Natural killer cell (primary cell): ENCODE results near the gene OR7A5. TPM values are rescaled to one million over a fixed set of nuclear protein-coding genes. Genes with fewer than 3 reads are reported as not detected.
"Not testable (repeated sequence)": the region's sequence is repeated elsewhere in the genome, so short reads cannot be mapped to it uniquely, and the experiment has no call there.

Experiments
- ATAC-seq, 3 donors: fragments of 150-1000 bp in 2 of 3; fragments of 200-7000 bp in 1 of 3; cut with Tn5 transposase; 1 replicate in 1 of 3; 2 replicates in 2 of 3; pipeline ENCODE4 v1.10.0; 2021; ENCODE audit warnings: mild to moderate bottlenecking in 2 of 3, moderate library complexity in 2 of 3
- DNase-seq, 2 donors: peaks; one replicate each; pipeline versions ENCODE4 v3.0.0 to v3.0.0-alpha.2; 2013 to 2021; ENCODE audit warnings: mixed read lengths in 1 of 2
- H3K27ac ChIP-seq: one replicate; pipeline ENCODE4 v1.5.1; 2013; ENCODE audit warnings: mild to moderate bottlenecking, low read length
- H3K27me3 ChIP-seq: one replicate; pipeline ENCODE4 v1.6.1; 2013; ENCODE audit warnings: low read length; ENCODE audit not compliant: control insufficient read depth, insufficient read depth
- H3K36me3 ChIP-seq: one replicate; pipeline ENCODE4 v1.6.1; 2013; ENCODE audit warnings: low read length; ENCODE audit not compliant: control insufficient read depth, insufficient read depth
- H3K4me1 ChIP-seq: one replicate; pipeline ENCODE4 v1.6.1; 2013; ENCODE audit warnings: low read length; ENCODE audit not compliant: control insufficient read depth, insufficient read depth
- H3K4me3 ChIP-seq: one replicate; pipeline ENCODE4 v1.5.1; 2013; ENCODE audit warnings: low read length
- H3K9me3 ChIP-seq: one replicate; pipeline ENCODE4 v1.6.1; 2013; ENCODE audit warnings: low read length; ENCODE audit not compliant: control insufficient read depth, insufficient read depth
- H3K27ac Mint-ChIP-seq, 2 donors: one replicate each; pipeline ENCODE4 v1.8.0; 2022; ENCODE audit warnings: mild to moderate bottlenecking in 2 of 2, mixed read lengths in 2 of 2, moderate library complexity in 1 of 2
- H3K27me3 Mint-ChIP-seq, 2 donors: one replicate each; pipeline ENCODE4 v1.8.0; 2022; ENCODE audit warnings: low read depth in 2 of 2, mixed read lengths in 2 of 2
- H3K36me3 Mint-ChIP-seq: one replicate; pipeline ENCODE4 v1.8.0; 2022; ENCODE audit warnings: mixed read lengths
- H3K4me1 Mint-ChIP-seq, 2 donors: one replicate each; pipeline ENCODE4 v1.8.0; 2022; ENCODE audit warnings: mixed read lengths in 2 of 2
- H3K4me3 Mint-ChIP-seq: one replicate; pipeline ENCODE4 v1.8.0; 2022; ENCODE audit warnings: mild to moderate bottlenecking, moderate library complexity, mixed read lengths
- H3K9me3 Mint-ChIP-seq, 2 donors: one replicate each; pipeline ENCODE4 v1.8.0; 2022; ENCODE audit warnings: mixed read lengths in 2 of 2
- CTCF ChIP-seq: fragments of 200-600 bp; IDR thresholded peaks from one replicate; pipeline ENCODE4 v1.8.0; 2022; ENCODE audit warnings: antibody characterized with exemption
- WGBS: methylation state at CpG from one replicate; pipeline ENCODE4 v1.1.7; 2013; ENCODE audit warnings: missing lambda C conversion rate; ENCODE audit not compliant: insufficient coverage; 5-methylcytosine and 5-hydroxymethylcytosine counted together
- intact Hi-C: fragments of 100-400 bp; cut with micrococcal nuclease; formaldehyde crosslinking; loops from one replicate; pipeline ENCODE4 v1.14.2; 2022
- total RNA-seq, 4 donors: library from RNA; stranded (reverse); fragments of 120-200 nt in 1 of 4; gene quantifications; one replicate each; pipeline versions ENCODE4 v1.2.3 to v1.2.4, GENCODE V29; 2013 to 2022

OR7A5 gene
- total RNA-seq, 3 donors from 2014 or later (not counting 1 experiment from before 2014, with no cell fraction given), result not detected

- no peaks in the 10 kb centered on the region for H3K36me3 Mint-ChIP-seq
- peaks cover 16 to 22% of the 10 kb centered on the region in 2 donors for H3K4me1 Mint-ChIP-seq
- H3K27me3 Mint-ChIP-seq, result peaks cover 10 to 15% of the 10 kb centered on the region in 2 donors
- no peaks in the 10 kb centered on the region for H3K9me3 Mint-ChIP-seq
- ATAC-seq, result peak in 1 of 3 donors; percentile 36
- H3K27ac Mint-ChIP-seq, result no peak overlapping the region
- intact Hi-C loops, result no loop called here
- TF ChIP-seq CTCF, result no peak
- WGBS, result 87% methylated on average over 15 of the region's 16 CpGs
- Histone ChIP-seq H3K4me3 (no peak overlapping the region), H3K4me1 (peaks cover 40% of the 10 kb centered on the region), H3K27me3 (no peaks in the 10 kb centered on the region), H3K9me3 (no peaks in the 10 kb centered on the region), H3K27ac (no peak overlapping the region), H3K36me3 (no peaks in the 10 kb centered on the region)
- DNase-seq, result no peak
- no peak overlapping the region for H3K4me3 Mint-ChIP-seq
These were observed 52.2 kb downstream of the OR7A5 start for GRCh38 chr19:14782626-14783409.

GRCh38 chr19:14781713-14782536, 53.1 kb downstream of the OR7A5 start:
- WGBS, result 92% methylated on average over 15 of the region's 17 CpGs
- H3K27ac Mint-ChIP-seq, H3K27me3 ChIP-seq, H3K36me3 Mint-ChIP-seq, DNase-seq, H3K4me3 ChIP-seq, H3K9me3 Mint-ChIP-seq, H3K36me3 ChIP-seq, H3K9me3 ChIP-seq, H3K4me3 Mint-ChIP-seq, intact Hi-C loops, H3K27ac ChIP-seq, ATAC-seq: not testable (repeated sequence)
- H3K27me3 Mint-ChIP-seq, result peaks cover 14 to 16% of the 10 kb centered on the region in 2 donors
- peaks cover 39% of the 10 kb centered on the region for H3K4me1 ChIP-seq
- peaks cover 16 to 24% of the 10 kb centered on the region in 2 donors for H3K4me1 Mint-ChIP-seq

GRCh38 chr19:14780622-14781225, 54.3 kb downstream of the OR7A5 start:
- H3K36me3 Mint-ChIP-seq, H3K27ac Mint-ChIP-seq, H3K4me3 ChIP-seq, H3K4me3 Mint-ChIP-seq, DNase-seq, H3K9me3 ChIP-seq, ATAC-seq, H3K9me3 Mint-ChIP-seq, H3K27ac ChIP-seq, intact Hi-C loops, H3K27me3 ChIP-seq, H3K36me3 ChIP-seq: not testable (repeated sequence)
- 74% methylated on average over 9 of the region's 14 CpGs for WGBS
- peaks cover 12 to 26% of the 10 kb centered on the region in 2 donors for H3K4me1 Mint-ChIP-seq
- H3K27me3 Mint-ChIP-seq, result peaks cover 20 to 21% of the 10 kb centered on the region in 2 donors
- peaks cover 39% of the 10 kb centered on the region for H3K4me1 ChIP-seq

- Mint-ChIP-seq H3K4me1 (peaks cover 7 to 13% of the 10 kb centered on the region in 2 donors), H3K4me3 (no peak overlapping the region), H3K9me3 (no peaks in the 10 kb centered on the region), H3K36me3 (no peaks in the 10 kb centered on the region), H3K27me3 (peaks cover 14 to 22% of the 10 kb centered on the region in 2 donors), H3K27ac (no peak overlapping the region)
- DNase-seq, result no peak
- peaks cover 31% of the 10 kb centered on the region for H3K4me1 ChIP-seq
- no peak overlapping the region for H3K27ac ChIP-seq
- H3K36me3 ChIP-seq, result no peaks in the 10 kb centered on the region
- intact Hi-C loops, result no loop called here
- no peaks in the 10 kb centered on the region for H3K9me3 ChIP-seq
- peaks cover 7% of the 10 kb centered on the region for H3K27me3 ChIP-seq
- ATAC-seq, result no peak
- 77% methylated on average over 4 of the region's 5 CpGs for WGBS
- no peak overlapping the region for H3K4me3 ChIP-seq
- no peak for TF ChIP-seq CTCF
These were observed 55.8 kb downstream of the OR7A5 start for GRCh38 chr19:14779151-14779550.

GRCh38 chr19:14778110-14778845, 56.7 kb downstream of the OR7A5 start, which contains the start of gene ADGRE2:
TSS of gene ADGRE2 (minus strand) at chr19:14778560. CDS start at chr19:14776756, 1,804 bp downstream.
- H3K4me3 Mint-ChIP-seq, intact Hi-C loops, H3K27me3 ChIP-seq, H3K36me3 Mint-ChIP-seq, H3K9me3 Mint-ChIP-seq, H3K36me3 ChIP-seq, ATAC-seq, H3K27ac ChIP-seq, DNase-seq, H3K9me3 ChIP-seq, H3K27ac Mint-ChIP-seq, H3K4me3 ChIP-seq: not testable (repeated sequence)
- H3K4me1 ChIP-seq, result peaks cover 28% of the 10 kb centered on the region
- 34% methylated on average over 10 of the region's 12 CpGs for WGBS
- Mint-ChIP-seq H3K27me3 (peaks cover 19 to 22% of the 10 kb centered on the region in 2 donors), H3K4me1 (peaks cover 7 to 19% of the 10 kb centered on the region in 2 donors)
